ENCODE data around the gene NLRC5.

GRCh38 chr16:57087003-57087402 lies 97.6 kb downstream of the NLRC5 start:
- TF ChIP-seq CTCF (IDR thresholded peaks at IDR 0.05) (no peak), POLR2A (IDR thresholded peaks at IDR 0.05) (no peak)

Data from body of pancreas (tissue), 4 donors.